ENCODE data around the gene OR2T11.
"Not testable (repeated sequence)": the region's sequence is repeated elsewhere in the genome, so short reads cannot be mapped to it uniquely, and the experiment has no call there.

The OR2T11 gene

GRCh38 chr1:248634991-248635390 is at the start of gene OR2T11:
Gene OR2T11, minus strand, starts transcription at chr1:248635091. Its CDS starts 7,963 bp downstream, at chr1:248627128.
- DNase-seq: not testable (repeated sequence)

GRCh38 chr1:248681651-248682050 is 46.8 kb upstream of the OR2T11 start:
- DNase-seq: no peak

GRCh38 chr1:248670003-248670402 is 35.1 kb upstream of the OR2T11 start:
- no peak for DNase-seq

DNA sequence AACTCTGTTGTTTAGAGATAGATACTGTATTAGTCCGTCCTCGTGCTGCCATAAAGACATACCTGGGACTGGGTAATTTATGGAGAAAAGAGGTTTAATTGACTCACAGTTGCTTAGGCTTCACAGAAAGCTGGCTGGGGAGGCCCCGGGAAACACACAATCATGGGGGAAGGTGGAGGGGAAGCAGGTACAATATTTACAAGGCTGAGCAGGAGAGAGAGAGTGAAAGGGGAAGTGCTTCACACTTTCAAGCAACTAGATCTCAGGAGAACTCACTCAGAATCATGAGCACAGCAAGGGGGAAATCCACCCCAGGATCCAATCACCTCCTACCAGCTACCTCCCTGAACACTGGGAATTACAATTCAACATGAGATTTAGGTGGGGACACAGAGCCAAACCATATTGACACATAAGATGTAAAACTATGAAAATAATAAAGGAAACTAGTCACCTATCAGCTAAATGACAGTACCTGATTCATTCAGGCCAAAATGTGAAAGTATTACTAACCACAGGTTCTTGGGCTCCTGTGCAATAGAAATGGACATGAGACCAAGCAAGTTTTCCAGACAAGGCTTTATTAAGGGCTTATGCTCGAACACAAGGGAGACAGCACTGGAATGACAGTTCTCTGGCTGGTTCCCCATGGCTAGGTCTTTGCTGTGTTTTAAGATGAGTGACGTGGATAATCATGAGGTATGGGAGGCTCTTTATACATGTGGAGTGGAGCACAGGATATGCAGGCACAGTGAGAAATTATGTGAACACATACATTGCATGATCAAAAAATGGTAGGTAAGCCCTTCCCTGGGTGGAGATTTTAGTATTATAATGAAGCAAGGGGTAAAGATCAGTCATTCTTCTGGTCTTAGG is 28.8 kb upstream of the OR2T11 start:
- not testable (repeated sequence) for DNase-seq

GRCh38 chr1:248656797-248657196 is 21.9 kb upstream of the OR2T11 start:
- DNase-seq: not testable (repeated sequence)

- DNase-seq: not testable (repeated sequence)
These were observed 20.5 kb upstream of the OR2T11 start, which contains the start of gene OR2T27 for GRCh38 chr1:248655354-248655753. Gene OR2T27, minus strand, starts transcription at chr1:248655528. Its CDS starts 4,644 bp downstream, at chr1:248650884.

DNA sequence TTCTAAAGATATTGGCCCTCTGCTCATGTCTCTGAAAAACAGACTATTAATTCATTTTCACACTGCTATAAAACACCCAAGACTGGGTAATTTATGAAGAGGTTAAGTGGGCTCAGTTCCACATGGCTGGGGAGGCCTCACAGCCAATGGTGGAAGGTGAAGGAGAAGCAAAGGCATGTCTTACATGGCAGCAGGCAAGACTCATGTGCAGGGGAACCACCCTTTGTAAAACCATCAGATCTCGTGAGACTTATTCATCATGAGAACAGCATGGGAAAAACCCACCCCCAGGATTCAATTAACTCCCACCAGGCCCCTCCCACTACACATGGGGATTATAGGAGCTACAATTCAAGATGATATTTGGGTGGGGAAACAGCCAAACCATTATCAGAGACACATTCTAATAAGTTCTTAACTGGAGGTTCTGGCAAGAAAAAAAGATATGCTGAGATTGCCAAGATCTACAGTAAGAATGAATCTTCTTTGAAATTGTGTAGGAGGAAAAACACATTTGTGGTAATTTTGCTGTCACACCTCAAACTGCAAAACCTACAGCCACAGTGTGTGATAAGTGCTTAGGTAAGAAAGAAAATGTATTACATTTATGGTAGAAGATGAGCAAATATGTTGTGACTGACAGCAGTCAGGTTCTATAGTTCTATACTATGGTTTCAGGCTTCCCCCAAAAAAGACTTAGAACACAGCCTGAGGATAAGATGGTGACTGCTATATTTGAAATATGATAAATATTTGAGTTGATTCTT is 14.1 kb upstream of the OR2T11 start:
- DNase-seq: not testable (repeated sequence)

- DNase-seq: not testable (repeated sequence)
These were observed 10.3 kb upstream of the OR2T11 start, which contains the start of gene OR2T35 for GRCh38 chr1:248645178-248645577. Gene OR2T35, minus strand, starts transcription at chr1:248645278. Its CDS starts 6,020 bp downstream, at chr1:248639258.

- not testable (repeated sequence) for DNase-seq
These were observed 8.2 kb upstream of the OR2T11 start for GRCh38 chr1:248642971-248643651.

GRCh38 chr1:248641583-248641982 is 6.7 kb upstream of the OR2T11 start:
- DNase-seq: not testable (repeated sequence)

GRCh38 chr1:248640906-248641305 is 6.0 kb upstream of the OR2T11 start:
- not testable (repeated sequence) for DNase-seq

DNA sequence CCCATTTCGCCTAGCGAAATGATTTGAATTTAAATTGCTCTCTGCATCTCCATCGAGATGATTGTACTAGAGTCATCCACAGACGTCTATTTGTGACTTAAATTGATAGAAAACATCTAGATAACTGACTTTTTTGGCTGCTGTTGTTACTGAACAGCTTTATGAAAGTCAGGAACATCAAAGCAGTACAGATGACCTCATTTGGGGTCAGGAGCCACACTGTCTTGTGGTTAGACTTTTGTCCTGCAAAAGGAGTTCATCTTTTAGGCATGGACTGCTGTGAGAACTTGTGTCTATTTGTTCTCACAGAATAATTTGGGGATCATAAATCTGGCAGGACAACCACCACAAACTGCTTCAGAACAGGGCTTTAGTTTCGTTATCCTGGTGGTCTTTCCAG is 4.8 kb upstream of the OR2T11 start:
- DNase-seq: not testable (repeated sequence)

DNA sequence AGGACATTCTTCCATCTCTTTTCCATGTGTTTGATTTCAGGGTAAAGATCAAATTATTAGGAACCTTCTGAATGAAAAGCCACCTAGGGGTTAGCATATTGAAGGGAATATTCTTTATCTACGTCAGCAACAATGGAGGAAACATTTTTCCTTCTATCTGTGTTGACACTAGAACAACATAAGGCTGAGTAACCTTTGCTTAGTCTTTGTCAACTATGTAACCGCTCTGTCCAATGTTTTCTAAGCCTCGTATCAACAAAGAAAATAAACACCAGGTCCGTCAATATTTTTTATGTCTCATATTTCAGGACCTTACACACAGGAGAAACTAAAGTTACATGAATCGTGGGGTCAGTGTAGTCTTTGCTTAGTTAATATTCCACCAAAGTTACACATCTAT is 1.7 kb upstream of the OR2T11 start:
- DNase-seq: not testable (repeated sequence)

- DNase-seq: no peak
These were observed 3.4 kb downstream of the OR2T11 start for GRCh38 chr1:248631354-248632008.

DNA sequence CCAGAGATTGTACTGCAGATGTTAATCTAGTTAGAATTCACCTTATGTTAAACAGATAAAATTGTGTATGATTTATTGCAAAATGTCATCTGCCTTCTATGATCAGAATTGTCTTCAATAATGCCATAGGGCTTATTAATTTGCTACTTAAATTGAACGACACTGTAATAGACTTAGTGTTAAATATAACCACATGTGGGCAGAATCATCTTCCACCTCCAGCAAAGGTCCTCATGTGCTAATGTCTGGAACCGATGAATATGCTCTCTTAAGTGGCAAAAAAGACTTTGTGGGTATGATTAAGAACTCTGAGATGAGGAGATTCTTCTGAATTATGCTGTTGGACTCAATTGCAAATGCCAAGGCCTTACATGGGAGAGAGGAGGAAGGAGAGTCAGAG is 4.3 kb downstream of the OR2T11 start:
- DNase-seq: no peak

- DNase-seq: no peak
These were observed 6.7 kb downstream of the OR2T11 start for GRCh38 chr1:248627971-248628844.

GRCh38 chr1:248625971-248626370 is 8.9 kb downstream of the OR2T11 start:
- no peak for DNase-seq

DNA sequence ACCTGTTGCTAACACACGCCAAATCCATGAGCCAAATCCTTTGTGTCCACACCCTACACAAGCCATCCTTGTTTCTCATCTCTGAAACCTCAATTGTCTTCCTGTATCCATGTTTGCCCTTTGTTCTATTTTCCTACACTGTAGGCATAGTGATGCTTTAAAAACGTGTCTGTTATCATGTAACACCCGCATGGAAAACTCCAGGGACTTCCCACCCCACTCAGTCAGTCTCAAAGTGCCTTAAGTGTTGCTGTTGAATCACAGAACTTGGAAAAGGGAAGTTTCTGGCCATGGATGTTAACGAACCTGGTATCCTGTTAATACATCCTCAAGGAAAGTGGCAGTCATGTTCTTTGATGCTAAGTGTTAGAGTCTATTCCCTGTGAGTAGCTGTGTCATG is 9.7 kb downstream of the OR2T11 start:
- DNase-seq: no peak

- DNase-seq: peak; percentile 28
These were observed 12.3 kb downstream of the OR2T11 start for GRCh38 chr1:248622570-248623001.

- no peak for DNase-seq
These were observed 13.1 kb downstream of the OR2T11 start for GRCh38 chr1:248621770-248622169.

DNA sequence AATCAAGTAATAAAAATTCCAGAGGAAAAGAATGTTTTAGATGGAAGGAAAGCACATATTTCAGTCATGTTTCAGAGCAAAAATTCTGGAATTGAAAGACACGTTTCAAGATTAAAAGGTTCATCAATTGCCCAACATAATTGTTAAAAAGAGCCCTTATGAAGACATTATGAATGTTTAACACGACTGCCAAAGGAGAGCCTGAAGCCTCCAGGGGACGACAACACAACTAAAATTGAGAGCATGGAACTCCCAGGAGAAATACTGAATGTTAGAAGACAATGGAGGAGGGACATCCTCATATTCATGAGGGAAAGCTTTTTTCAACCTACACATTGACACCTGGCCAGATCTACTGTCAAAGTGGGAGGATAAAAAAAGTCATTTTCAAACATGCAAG is 16.0 kb downstream of the OR2T11 start:
- no peak for DNase-seq

Data from hematopoietic multipotent progenitor cell treated with erythropoietin and hydrocortisone succinate and interleukin-3 and kit ligand, for 8 days (in vitro differentiated cells).